ENCODE data around the gene RDH8. TPM values are rescaled to one million over a fixed set of nuclear protein-coding genes. Genes with fewer than 3 reads are reported as not detected.

Gene RDH8
- total RNA-seq, 4 donors from 2014 or later, result 1.3 TPM; not detected in 3

DNA sequence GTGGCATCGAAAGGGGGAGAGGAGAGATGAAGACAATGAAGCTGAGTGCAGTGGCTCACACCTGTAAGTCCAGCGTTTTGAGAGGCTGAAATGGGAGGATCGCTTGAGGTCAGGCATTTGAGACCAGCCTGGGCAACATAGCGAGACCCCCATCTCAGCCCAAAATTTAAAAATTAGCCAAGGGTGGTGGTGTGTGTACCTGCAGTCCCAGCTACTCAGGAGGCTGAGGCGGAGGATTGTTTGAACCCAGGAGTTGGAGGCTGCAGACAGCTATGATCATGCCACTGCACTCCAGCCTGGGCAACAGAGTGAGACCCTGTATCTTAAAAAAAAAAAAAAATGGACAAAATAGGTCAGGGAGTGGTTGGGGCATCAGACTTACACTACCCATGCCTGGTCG, 7.6 kb downstream of the RDH8 start:
- TF ChIP-seq CTCF (IDR thresholded peaks at IDR 0.05; ENCODE audit: low read depth), result no peak

GRCh38 chr19:10021446-10021845, 8.2 kb downstream of the RDH8 start:
- TF ChIP-seq CTCF (IDR thresholded peaks at IDR 0.05; ENCODE audit: low read depth), result no peak

DNA sequence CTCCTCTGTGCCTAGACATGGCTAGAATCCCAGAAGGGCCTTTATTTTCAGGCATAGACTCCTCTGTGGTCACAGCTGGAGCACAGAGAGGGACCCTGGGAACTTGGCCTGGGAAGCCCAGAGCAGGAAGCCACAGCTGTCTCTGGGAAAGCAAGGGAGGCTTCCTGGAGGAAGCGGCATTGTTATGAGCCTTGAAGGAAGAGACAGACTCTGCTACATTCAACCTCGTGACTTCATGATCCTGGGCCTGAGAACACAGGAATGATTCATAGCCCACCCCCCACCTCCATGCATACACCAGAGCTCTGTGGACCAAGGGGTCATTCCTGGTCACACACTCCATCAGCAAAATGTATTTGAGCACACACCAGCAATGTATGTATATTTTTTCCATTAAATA, 8.6 kb downstream of the RDH8 start:
- TF ChIP-seq CTCF (IDR thresholded peaks at IDR 0.05; ENCODE audit: low read depth), result no peak

DNA sequence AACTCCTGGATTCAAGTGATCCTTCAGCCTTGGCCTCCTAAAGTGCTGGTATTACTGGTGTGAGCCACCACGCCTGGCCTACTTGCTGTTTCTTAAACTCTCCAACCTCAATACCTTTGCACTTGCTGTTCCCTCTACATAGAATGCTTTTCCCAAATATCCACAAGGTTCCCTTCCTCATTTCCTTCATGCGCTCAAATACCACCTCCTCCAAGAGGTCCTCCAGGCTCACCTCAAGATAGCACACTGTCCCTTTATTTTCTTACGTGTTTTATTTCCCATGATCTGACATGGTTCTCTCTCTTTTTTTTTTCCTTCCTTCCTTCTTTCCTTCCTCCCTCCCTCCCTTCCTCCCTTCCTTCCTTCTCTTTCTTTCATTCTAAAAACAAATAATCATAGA, 13.5 kb downstream of the RDH8 start:
- no peak for TF ChIP-seq CTCF (IDR thresholded peaks at IDR 0.05; ENCODE audit: low read depth)

- no peak for TF ChIP-seq CTCF (IDR thresholded peaks at IDR 0.05; ENCODE audit: low read depth)
Observed at GRCh38 chr19:10027158-10027997, 14.1 kb downstream of the RDH8 start.

GRCh38 chr19:10033614-10034013, 20.3 kb downstream of the RDH8 start:
- no peak for TF ChIP-seq CTCF (IDR thresholded peaks at IDR 0.05; ENCODE audit: low read depth)

GRCh38 chr19:10036601-10037071, 23.4 kb downstream of the RDH8 start:
- TF ChIP-seq CTCF (IDR thresholded peaks at IDR 0.05; ENCODE audit: low read depth), result no peak

All from subcutaneous adipose tissue (tissue), 4 donors.